Spleen (tissue), 7 donors: Measurements from ENCODE around the gene CD2.

Experiments used
- POLR2A ChIP-seq, 3 donors: fragments of 450-650 bp; IDR thresholded peaks; one replicate each; pipeline ENCODE4 v1.5.1; 2017; ENCODE audit warnings: antibody characterized with exemption in 3 of 3, mild to moderate bottlenecking in 1 of 3
- TF ChIP-seq, protein P1 (sequence below), 11 experiments: fragments of 200-600 bp in 7 of 11; fragments of 450-650 bp in 4 of 11; sonication (generic) in 4 of 11; IDR thresholded peaks in 8 of 11; conservative IDR thresholded peaks in 3 of 11; 1 replicate in 7 of 11; 2 replicates in 4 of 11; pipeline versions ENCODE4 v1.4.0 to v1.8.0; 2016 to 2021; ENCODE audit warnings: antibody characterized with exemption in 11 of 11, inconsistent platforms in 4 of 11, mild to moderate bottlenecking in 1 of 11
- donor health status: DM: no; HTN: no; CAD: no; lungs with moderate emphysema.
- donor health status: DM: no; HTN: no; CAD: no.
- donor health status: DM: no; HTN: no; CAD: no.

DNA sequence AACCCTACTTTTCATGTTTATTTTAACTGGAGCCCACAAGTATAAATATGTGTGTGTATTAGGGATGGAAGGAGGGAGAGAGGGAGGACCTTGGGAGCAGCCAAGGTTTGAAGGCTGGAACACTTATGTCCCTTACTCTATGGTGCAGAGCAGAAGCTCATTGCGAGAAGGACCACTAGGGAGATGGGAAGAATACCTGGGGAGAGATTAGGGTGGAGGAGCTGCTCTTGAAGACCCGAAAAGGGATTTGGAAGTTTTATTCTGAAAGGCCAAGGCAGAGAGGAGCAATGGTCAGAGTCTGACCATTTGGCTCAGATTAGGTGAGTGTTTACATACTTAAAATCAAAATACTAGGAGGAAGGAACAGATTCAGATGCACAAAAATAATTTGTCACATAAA is 8.1 kb downstream of the CD2 start:
- TF ChIP-seq, protein P1, sequence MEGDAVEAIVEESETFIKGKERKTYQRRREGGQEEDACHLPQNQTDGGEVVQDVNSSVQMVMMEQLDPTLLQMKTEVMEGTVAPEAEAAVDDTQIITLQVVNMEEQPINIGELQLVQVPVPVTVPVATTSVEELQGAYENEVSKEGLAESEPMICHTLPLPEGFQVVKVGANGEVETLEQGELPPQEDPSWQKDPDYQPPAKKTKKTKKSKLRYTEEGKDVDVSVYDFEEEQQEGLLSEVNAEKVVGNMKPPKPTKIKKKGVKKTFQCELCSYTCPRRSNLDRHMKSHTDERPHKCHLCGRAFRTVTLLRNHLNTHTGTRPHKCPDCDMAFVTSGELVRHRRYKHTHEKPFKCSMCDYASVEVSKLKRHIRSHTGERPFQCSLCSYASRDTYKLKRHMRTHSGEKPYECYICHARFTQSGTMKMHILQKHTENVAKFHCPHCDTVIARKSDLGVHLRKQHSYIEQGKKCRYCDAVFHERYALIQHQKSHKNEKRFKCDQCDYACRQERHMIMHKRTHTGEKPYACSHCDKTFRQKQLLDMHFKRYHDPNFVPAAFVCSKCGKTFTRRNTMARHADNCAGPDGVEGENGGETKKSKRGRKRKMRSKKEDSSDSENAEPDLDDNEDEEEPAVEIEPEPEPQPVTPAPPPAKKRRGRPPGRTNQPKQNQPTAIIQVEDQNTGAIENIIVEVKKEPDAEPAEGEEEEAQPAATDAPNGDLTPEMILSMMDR (IDR thresholded peaks at IDR 0.05 in 8 of 11, conservative IDR thresholded peaks at IDR 0.05 in 3 of 11) = no peak
- no peak for TF ChIP-seq POLR2A (IDR thresholded peaks at IDR 0.05)
